ENCODE measurements around the gene RHOC. TPM values are rescaled to one million over a fixed set of nuclear protein-coding genes. Genes with fewer than 3 reads are reported as not detected.

The RHOC gene
- total and polyA plus RNA-seq, 2 experiments from 2014 or later = 65.4 to 76.7 TPM

DNA sequence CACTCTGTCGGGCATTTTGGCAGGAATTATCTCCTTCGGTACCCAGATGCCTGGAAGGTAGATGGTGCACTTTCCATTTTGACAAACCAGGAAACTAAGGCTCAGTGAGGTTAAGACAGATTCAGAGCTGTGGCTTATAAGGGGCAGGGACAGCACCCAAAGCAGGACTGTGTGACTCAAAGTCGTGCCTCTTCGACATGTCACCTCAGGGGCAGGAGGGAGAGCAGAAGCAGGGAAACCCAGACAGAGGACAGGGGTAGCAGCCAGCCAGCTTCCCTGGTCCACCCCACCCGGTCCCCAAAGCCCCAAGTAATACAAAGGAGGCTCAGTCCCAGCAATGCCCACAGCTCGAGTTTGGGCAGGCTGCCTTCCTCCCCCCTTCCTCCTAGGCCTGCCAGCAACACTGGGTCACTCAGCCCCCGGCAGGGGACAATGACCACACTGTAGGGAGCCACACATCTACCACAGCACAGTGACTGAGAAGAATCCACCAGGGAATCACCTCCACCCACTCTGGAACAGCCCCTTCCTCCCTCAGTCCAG lies 2.5 kb downstream of the RHOC start (continued):
- TF ChIP-seq, protein P1, sequence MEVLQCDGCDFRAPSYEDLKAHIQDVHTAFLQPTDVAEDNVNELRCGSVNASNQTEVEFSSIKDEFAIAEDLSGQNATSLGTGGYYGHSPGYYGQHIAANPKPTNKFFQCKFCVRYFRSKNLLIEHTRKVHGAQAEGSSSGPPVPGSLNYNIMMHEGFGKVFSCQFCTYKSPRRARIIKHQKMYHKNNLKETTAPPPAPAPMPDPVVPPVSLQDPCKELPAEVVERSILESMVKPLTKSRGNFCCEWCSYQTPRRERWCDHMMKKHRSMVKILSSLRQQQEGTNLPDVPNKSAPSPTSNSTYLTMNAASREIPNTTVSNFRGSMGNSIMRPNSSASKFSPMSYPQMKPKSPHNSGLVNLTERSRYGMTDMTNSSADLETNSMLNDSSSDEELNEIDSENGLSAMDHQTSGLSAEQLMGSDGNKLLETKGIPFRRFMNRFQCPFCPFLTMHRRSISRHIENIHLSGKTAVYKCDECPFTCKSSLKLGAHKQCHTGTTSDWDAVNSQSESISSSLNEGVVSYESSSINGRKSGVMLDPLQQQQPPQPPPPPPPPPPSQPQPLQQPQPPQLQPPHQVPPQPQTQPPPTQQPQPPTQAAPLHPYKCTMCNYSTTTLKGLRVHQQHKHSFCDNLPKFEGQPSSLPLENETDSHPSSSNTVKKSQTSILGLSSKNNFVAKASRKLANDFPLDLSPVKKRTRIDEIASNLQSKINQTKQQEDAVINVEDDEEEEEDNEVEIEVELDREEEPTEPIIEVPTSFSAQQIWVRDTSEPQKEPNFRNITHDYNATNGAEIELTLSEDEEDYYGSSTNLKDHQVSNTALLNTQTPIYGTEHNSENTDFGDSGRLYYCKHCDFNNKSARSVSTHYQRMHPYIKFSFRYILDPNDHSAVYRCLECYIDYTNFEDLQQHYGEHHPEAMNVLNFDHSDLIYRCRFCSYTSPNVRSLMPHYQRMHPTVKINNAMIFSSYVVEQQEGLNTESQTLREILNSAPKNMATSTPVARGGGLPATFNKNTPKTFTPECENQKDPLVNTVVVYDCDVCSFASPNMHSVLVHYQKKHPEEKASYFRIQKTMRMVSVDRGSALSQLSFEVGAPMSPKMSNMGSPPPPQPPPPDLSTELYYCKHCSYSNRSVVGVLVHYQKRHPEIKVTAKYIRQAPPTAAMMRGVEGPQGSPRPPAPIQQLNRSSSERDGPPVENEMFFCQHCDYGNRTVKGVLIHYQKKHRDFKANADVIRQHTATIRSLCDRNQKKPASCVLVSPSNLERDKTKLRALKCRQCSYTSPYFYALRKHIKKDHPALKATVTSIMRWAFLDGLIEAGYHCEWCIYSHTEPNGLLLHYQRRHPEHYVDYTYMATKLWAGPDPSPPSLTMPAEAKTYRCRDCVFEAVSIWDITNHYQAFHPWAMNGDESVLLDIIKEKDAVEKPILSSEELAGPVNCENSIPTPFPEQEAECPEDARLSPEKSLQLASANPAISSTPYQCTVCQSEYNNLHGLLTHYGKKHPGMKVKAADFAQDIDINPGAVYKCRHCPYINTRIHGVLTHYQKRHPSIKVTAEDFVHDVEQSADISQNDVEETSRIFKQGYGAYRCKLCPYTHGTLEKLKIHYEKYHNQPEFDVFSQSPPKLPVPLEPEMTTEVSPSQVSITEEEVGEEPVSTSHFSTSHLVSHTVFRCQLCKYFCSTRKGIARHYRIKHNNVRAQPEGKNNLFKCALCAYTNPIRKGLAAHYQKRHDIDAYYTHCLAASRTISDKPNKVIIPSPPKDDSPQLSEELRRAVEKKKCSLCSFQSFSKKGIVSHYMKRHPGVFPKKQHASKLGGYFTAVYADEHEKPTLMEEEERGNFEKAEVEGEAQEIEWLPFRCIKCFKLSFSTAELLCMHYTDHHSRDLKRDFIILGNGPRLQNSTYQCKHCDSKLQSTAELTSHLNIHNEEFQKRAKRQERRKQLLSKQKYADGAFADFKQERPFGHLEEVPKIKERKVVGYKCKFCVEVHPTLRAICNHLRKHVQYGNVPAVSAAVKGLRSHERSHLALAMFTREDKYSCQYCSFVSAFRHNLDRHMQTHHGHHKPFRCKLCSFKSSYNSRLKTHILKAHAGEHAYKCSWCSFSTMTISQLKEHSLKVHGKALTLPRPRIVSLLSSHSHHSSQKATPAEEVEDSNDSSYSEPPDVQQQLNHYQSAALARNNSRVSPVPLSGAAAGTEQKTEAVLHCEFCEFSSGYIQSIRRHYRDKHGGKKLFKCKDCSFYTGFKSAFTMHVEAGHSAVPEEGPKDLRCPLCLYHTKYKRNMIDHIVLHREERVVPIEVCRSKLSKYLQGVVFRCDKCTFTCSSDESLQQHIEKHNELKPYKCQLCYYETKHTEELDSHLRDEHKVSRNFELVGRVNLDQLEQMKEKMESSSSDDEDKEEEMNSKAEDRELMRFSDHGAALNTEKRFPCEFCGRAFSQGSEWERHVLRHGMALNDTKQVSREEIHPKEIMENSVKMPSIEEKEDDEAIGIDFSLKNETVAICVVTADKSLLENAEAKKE (CRISPR knock-in tag; IDR thresholded peaks at IDR 0.05) = no peak
- no peak for TF ChIP-seq ZNF331 (CRISPR knock-in tag; IDR thresholded peaks at IDR 0.05; ENCODE audit: low read depth)

DNA sequence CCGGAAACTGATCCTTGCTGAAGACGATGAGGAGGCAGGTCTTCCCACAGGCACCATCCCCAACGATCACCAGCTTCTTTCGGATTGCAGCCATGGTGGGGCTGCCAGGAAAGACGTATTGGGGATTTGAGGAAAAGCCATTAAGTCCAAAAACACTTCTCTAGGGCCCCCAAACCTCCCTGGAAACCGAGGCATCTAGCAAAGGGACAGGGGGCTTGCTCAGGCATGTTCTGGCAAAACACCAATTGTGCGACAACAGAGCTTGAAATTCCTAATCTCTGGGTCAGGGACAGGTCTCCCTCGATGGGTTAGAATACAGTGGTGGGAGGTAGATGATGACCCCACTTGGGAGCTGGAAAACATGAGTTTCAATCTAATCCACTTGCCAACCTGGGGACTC lies 3.2 kb downstream of the RHOC start:
- Histone ChIP-seq H3K9me2 (ENCODE audit: insufficient read depth) (no peaks in the 10 kb centered on the region), H4K20me1 (replicated peaks; ENCODE audit: insufficient read depth) (peaks cover 25% of the 10 kb centered on the region), H2AFZ (no peak overlapping the region), H3K4me2 (peak overlapping the region; percentile 73), H3K27me3 (ENCODE audit: insufficient read depth) (peaks cover 47% of the 10 kb centered on the region), H3K79me2 (replicated peaks; ENCODE audit: insufficient read depth) (peaks cover 10% of the 10 kb centered on the region; the same call in 1 of the 2 replicates), H3K4me1 (ENCODE audit: insufficient read depth) (peaks cover 72% of the 10 kb centered on the region), H3K4me3 (peak overlapping the region; percentile 47; the same call in 1 of the 2 replicates), H3K27ac (ENCODE audit: low read depth) (no peak overlapping the region), H3K36me3 (ENCODE audit: insufficient read depth) (peaks cover 4% of the 10 kb centered on the region; the same call in 1 of the 2 replicates), H3F3A (replicated peaks; ENCODE audit: low read depth) (peaks cover 12% of the 10 kb centered on the region; the same call in 1 of the 2 replicates)
- peaks cover 52% of the 10 kb centered on the region for H3K27me3 Mint-ChIP-seq (ENCODE audit: insufficient read depth, low read depth, poor library complexity)
- DNase-seq (ENCODE audit: low spot score) (no peak), ATAC-seq (no peak)
- H3K9me3 Mint-ChIP-seq = no peaks in the 10 kb centered on the region; the same call in 2 of the 3 replicates
- peaks cover 82% of the 10 kb centered on the region for H3K4me1 Mint-ChIP-seq
- peaks cover 39% of the 10 kb centered on the region for H3K36me3 Mint-ChIP-seq (ENCODE audit: low read depth)
- TF ChIP-seq, protein P2, sequence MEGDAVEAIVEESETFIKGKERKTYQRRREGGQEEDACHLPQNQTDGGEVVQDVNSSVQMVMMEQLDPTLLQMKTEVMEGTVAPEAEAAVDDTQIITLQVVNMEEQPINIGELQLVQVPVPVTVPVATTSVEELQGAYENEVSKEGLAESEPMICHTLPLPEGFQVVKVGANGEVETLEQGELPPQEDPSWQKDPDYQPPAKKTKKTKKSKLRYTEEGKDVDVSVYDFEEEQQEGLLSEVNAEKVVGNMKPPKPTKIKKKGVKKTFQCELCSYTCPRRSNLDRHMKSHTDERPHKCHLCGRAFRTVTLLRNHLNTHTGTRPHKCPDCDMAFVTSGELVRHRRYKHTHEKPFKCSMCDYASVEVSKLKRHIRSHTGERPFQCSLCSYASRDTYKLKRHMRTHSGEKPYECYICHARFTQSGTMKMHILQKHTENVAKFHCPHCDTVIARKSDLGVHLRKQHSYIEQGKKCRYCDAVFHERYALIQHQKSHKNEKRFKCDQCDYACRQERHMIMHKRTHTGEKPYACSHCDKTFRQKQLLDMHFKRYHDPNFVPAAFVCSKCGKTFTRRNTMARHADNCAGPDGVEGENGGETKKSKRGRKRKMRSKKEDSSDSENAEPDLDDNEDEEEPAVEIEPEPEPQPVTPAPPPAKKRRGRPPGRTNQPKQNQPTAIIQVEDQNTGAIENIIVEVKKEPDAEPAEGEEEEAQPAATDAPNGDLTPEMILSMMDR (conservative IDR thresholded peaks at IDR 0.05; ENCODE audit: low read depth in 2 of 2) = no peak
- TF ChIP-seq, protein P1 (CRISPR knock-in tag; IDR thresholded peaks at IDR 0.05) = no peak
- H3K27ac Mint-ChIP-seq = no peak overlapping the region
- peak overlapping the region; percentile 75; the same call in 1 of the 3 replicates for H3K4me3 Mint-ChIP-seq

All from GM23338 (cell line).